ENCODE data around the gene ILDR1.

ILDR1 gene

GRCh38 chr3:121992601-121993560 lies 29.2 kb downstream of the ILDR1 start:
- DNase-seq (ENCODE audit: low spot score): no peak

- no peak for DNase-seq (ENCODE audit: low spot score)
Observed at GRCh38 chr3:121989943-121990342, 32.1 kb downstream of the ILDR1 start.

- DNase-seq (ENCODE audit: low spot score): no peak
Observed at GRCh38 chr3:121988146-121988545, 33.9 kb downstream of the ILDR1 start.

GRCh38 chr3:121985846-121986245 lies 36.2 kb downstream of the ILDR1 start:
- no peak for DNase-seq (ENCODE audit: low spot score)

GRCh38 chr3:121981473-121981872 lies 40.6 kb downstream of the ILDR1 start:
- DNase-seq (ENCODE audit: low spot score): no peak

GRCh38 chr3:121980450-121980796 lies 41.6 kb downstream of the ILDR1 start:
- no peak for DNase-seq (ENCODE audit: low spot score)

GRCh38 chr3:121979734-121980449 lies 42.2 kb downstream of the ILDR1 start:
- no peak for DNase-seq (ENCODE audit: low spot score)

GRCh38 chr3:121979246-121979645 lies 42.8 kb downstream of the ILDR1 start:
- DNase-seq (ENCODE audit: low spot score): no peak

GRCh38 chr3:121976727-121977126 lies 45.3 kb downstream of the ILDR1 start:
- DNase-seq (ENCODE audit: low spot score): no peak

GRCh38 chr3:121975702-121976302 lies 46.2 kb downstream of the ILDR1 start:
- DNase-seq (ENCODE audit: low spot score): no peak

- no peak for DNase-seq (ENCODE audit: low spot score)
Observed at GRCh38 chr3:121974601-121975111, 47.4 kb downstream of the ILDR1 start.

- no peak for DNase-seq (ENCODE audit: low spot score)
Observed at GRCh38 chr3:121970047-121970446, 52.0 kb downstream of the ILDR1 start.

- DNase-seq (ENCODE audit: low spot score): no peak
Observed at GRCh38 chr3:121969631-121970030, 52.4 kb downstream of the ILDR1 start.

GRCh38 chr3:121963608-121964007 lies 58.4 kb downstream of the ILDR1 start:
- DNase-seq (ENCODE audit: low spot score): no peak

- no peak for DNase-seq (ENCODE audit: low spot score)
Observed at GRCh38 chr3:121962443-121962842, 59.6 kb downstream of the ILDR1 start.

GRCh38 chr3:121961283-121961682 lies 60.8 kb downstream of the ILDR1 start:
- DNase-seq (ENCODE audit: low spot score): no peak

GRCh38 chr3:121958801-121959200 lies 63.2 kb downstream of the ILDR1 start:
- no peak for DNase-seq (ENCODE audit: low spot score)

- DNase-seq (ENCODE audit: low spot score): no peak
Observed at GRCh38 chr3:121957674-121958415, 64.2 kb downstream of the ILDR1 start.

- no peak for DNase-seq (ENCODE audit: low spot score)
Observed at GRCh38 chr3:121956363-121956762, 65.7 kb downstream of the ILDR1 start.

- no peak for DNase-seq (ENCODE audit: low spot score)
Observed at GRCh38 chr3:121951291-121951919, 70.6 kb downstream of the ILDR1 start.

- DNase-seq (ENCODE audit: low spot score): no peak
Observed at GRCh38 chr3:121948641-121949040, 73.4 kb downstream of the ILDR1 start.
